Measurements from ENCODE around the gene LRRC71.

GRCh38 chr1:156942176-156942575, 21.7 kb downstream of the LRRC71 start:
- TF ChIP-seq, protein P1, sequence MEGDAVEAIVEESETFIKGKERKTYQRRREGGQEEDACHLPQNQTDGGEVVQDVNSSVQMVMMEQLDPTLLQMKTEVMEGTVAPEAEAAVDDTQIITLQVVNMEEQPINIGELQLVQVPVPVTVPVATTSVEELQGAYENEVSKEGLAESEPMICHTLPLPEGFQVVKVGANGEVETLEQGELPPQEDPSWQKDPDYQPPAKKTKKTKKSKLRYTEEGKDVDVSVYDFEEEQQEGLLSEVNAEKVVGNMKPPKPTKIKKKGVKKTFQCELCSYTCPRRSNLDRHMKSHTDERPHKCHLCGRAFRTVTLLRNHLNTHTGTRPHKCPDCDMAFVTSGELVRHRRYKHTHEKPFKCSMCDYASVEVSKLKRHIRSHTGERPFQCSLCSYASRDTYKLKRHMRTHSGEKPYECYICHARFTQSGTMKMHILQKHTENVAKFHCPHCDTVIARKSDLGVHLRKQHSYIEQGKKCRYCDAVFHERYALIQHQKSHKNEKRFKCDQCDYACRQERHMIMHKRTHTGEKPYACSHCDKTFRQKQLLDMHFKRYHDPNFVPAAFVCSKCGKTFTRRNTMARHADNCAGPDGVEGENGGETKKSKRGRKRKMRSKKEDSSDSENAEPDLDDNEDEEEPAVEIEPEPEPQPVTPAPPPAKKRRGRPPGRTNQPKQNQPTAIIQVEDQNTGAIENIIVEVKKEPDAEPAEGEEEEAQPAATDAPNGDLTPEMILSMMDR (IDR thresholded peaks at IDR 0.05; ENCODE audit: insufficient read depth, low read depth, low read length) = no peak
- TF ChIP-seq EZH2 (IDR thresholded peaks at IDR 0.05; ENCODE audit: insufficient read depth, low read length) = no peak

Data from astrocyte (in vitro differentiated cells and primary cell).